ENCODE results near the gene SPI1. TPM values are rescaled to one million over a fixed set of nuclear protein-coding genes. Genes with fewer than 3 reads are reported as not detected.
A peak's percentile ranks its signal among the peaks of the same experiment; 100 is the strongest.

The SPI1 gene
- total and polyA plus RNA-seq, 2 experiments from 2014 or later = 0.13 to 2.0 TPM

DNA sequence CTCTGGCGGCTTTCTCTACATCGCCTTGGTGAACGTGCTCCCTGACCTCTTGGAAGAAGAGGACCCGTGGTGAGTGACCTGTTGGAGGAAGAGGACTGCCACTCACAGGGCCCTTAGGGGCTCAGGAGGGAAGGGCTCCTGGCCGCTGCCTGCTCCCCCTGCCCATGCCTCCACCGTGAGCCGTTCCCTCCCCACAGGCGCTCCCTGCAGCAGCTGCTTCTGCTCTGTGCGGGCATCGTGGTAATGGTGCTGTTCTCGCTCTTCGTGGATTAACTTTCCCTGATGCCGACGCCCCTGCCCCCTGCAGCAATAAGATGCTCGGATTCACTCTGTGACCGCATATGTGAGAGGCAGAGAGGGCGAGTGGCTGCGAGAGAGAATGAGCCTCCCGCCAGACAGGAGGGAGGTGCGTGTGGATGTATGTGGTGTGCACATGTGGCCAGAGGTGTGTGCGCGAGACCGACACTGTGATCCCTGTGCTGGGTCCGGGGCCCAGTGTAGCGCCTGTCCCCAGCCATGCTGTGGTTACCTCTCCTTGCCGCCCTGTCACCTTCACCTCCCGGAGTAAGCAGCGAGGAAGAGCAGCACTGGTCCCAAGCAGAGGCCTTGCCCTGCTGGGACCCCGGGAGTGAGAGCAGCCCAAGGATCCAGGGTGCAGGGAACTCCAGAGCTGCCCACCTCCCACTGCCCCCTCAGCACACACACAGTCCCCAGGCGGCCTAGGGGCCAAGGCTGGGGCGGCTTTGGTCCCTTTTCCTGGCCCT is 36.9 kb upstream of the SPI1 start:
- Histone ChIP-seq H3K36me3 (replicated peaks; ENCODE audit: insufficient read depth, low read depth) (no peaks in the 10 kb centered on the region), H3K27ac (peak overlapping the region; percentile 90), H3K9me2 (replicated peaks; ENCODE audit: insufficient read depth) (no peaks in the 10 kb centered on the region), H3K27me3 (no peaks in the 10 kb centered on the region), H3K4me1 (ENCODE audit: insufficient read depth) (peaks cover 16% of the 10 kb centered on the region), H3K4me2 (peak overlapping the region; percentile 57), H4K20me1 (ENCODE audit: insufficient read depth, poor library complexity, severe bottlenecking) (no peaks in the 10 kb centered on the region), H3K79me2 (peaks cover 3% of the 10 kb centered on the region), H3K4me3 (no peak overlapping the region), H2AFZ (no peak overlapping the region), H3K9me3 (ENCODE audit: low read depth) (no peaks in the 10 kb centered on the region)
- no peak for DNase-seq (ENCODE audit: low spot score)
- TF ChIP-seq EZH2phosphoT487 (IDR thresholded peaks at IDR 0.05; ENCODE audit: low read depth, severe bottlenecking, unreplicated experiment) = no peak
- no peak for TF ChIP-seq EZH2 (IDR thresholded peaks at IDR 0.05; ENCODE audit: borderline replicate concordance)
- no peak for TF ChIP-seq CTCF (IDR thresholded peaks at IDR 0.05; ENCODE audit: poor library complexity)
- 88% methylated on average over 31 of the region's 31 CpGs for WGBS (ENCODE audit: low lambda C conversion rate, missing lambda C conversion rate)

DNA sequence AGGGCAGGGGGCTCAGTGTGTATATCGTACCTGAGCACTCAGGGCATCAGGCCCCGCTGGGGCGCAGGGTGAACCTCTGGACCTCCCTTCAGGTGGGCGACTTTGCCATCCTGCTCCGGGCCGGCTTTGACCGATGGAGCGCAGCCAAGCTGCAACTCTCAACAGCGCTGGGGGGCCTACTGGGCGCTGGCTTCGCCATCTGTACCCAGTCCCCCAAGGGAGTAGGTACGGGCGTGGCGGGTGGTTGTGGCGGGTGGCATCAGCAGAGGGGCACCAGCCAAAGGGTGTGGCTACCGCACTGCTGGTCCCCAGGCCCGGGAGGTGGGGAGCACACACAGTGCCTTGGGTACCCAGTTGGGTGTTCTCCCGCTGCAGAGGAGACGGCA is 36.3 kb upstream of the SPI1 start:
- no peaks in the 10 kb centered on the region for H3K9me3 ChIP-seq (ENCODE audit: low read depth)
- no peaks in the 10 kb centered on the region for H3K36me3 ChIP-seq (replicated peaks; ENCODE audit: insufficient read depth, low read depth)
- no peaks in the 10 kb centered on the region for H3K9me2 ChIP-seq (replicated peaks; ENCODE audit: insufficient read depth)
- no peak for TF ChIP-seq EZH2 (IDR thresholded peaks at IDR 0.05; ENCODE audit: borderline replicate concordance)
- no peak for TF ChIP-seq EZH2phosphoT487 (IDR thresholded peaks at IDR 0.05; ENCODE audit: low read depth, severe bottlenecking, unreplicated experiment)
- TF ChIP-seq CTCF (IDR thresholded peaks at IDR 0.05; ENCODE audit: poor library complexity) = no peak
- DNase-seq (ENCODE audit: low spot score) = no peak
- no peak overlapping the region for H2AFZ ChIP-seq
- peaks cover 9% of the 10 kb centered on the region for H3K79me2 ChIP-seq
- no peaks in the 10 kb centered on the region for H4K20me1 ChIP-seq (ENCODE audit: insufficient read depth, poor library complexity, severe bottlenecking)
- H3K4me2 ChIP-seq = no peak overlapping the region
- no peak overlapping the region for H3K4me3 ChIP-seq
- peaks cover 18% of the 10 kb centered on the region for H3K4me1 ChIP-seq (ENCODE audit: insufficient read depth)
- H3K27ac ChIP-seq = no peak overlapping the region
- 96% methylated on average over 18 of the region's 19 CpGs for WGBS (ENCODE audit: low lambda C conversion rate, missing lambda C conversion rate)
- H3K27me3 ChIP-seq = no peaks in the 10 kb centered on the region

GRCh38 chr11:47413908-47414684 is 35.7 kb upstream of the SPI1 start:
- Histone ChIP-seq H3K79me2 (peaks cover 15% of the 10 kb centered on the region), H3K4me1 (ENCODE audit: insufficient read depth) (peaks cover 22% of the 10 kb centered on the region), H3K27me3 (no peaks in the 10 kb centered on the region), H3K4me2 (no peak overlapping the region), H3K36me3 (replicated peaks; ENCODE audit: insufficient read depth, low read depth) (no peaks in the 10 kb centered on the region), H3K27ac (no peak overlapping the region), H3K9me3 (ENCODE audit: low read depth) (no peaks in the 10 kb centered on the region), H2AFZ (no peak overlapping the region), H4K20me1 (ENCODE audit: insufficient read depth, poor library complexity, severe bottlenecking) (no peaks in the 10 kb centered on the region), H3K4me3 (no peak overlapping the region), H3K9me2 (replicated peaks; ENCODE audit: insufficient read depth) (no peaks in the 10 kb centered on the region)
- TF ChIP-seq EZH2phosphoT487 (IDR thresholded peaks at IDR 0.05; ENCODE audit: low read depth, severe bottlenecking, unreplicated experiment) (no peak), CTCF (IDR thresholded peaks at IDR 0.05; ENCODE audit: poor library complexity) (no peak), EZH2 (IDR thresholded peaks at IDR 0.05; ENCODE audit: borderline replicate concordance) (no peak)
- WGBS (ENCODE audit: low lambda C conversion rate, missing lambda C conversion rate) = 83% methylated on average over 16 of the region's 16 CpGs
- no peak for DNase-seq (ENCODE audit: low spot score)
